HG03097 (cell line): ENCODE data around the gene ABCA3.
A peak's percentile ranks its signal among the peaks of the same experiment; 100 is the strongest.

Experiments used
- ATAC-seq: cut with Tn5 transposase; IDR thresholded peaks from one replicate; pipeline ENCODE4 v1.9.1; 2021; ENCODE audit not compliant: unreplicated experiment, low FRiP score

ABCA3 gene

DNA sequence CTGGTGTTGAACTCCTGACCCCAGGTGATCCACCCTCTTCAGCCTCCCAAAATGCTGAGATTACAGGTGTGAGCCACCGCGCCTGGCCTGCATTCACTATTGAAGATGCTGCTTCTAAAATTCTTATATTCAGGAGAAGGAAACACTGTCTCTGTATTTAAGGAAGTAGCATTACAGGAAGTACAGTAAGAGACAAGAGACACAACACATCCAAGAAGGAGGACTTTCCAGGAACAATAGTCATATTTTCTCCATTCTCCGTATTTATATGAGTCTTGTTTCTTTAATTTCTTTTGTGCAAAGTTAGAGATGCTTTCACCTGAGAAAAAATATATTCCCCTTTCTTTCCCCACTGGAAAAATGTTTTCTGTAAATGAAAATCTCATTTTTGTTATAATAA is 18.3 kb upstream of the ABCA3 start:
- no peak for ATAC-seq

DNA sequence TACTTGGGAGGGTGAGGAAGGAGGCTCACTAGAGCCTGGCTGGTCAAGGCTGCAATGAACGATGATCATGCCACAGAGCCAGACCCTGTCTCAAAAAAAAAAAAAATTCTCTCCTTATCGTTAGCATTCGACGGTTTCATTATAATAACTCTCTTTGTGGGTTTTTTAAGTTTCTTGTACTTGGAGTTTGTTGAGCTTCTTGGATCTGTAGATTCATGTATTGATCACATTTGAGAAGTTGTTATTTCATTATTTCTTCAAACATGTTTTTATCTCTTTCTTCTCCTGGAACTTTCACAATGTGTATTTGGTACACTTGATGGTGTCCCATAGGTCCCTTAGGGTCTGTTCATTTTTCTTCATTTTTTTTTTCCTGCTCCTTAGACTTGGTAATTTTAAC is 16.8 kb upstream of the ABCA3 start:
- no peak for ATAC-seq

DNA sequence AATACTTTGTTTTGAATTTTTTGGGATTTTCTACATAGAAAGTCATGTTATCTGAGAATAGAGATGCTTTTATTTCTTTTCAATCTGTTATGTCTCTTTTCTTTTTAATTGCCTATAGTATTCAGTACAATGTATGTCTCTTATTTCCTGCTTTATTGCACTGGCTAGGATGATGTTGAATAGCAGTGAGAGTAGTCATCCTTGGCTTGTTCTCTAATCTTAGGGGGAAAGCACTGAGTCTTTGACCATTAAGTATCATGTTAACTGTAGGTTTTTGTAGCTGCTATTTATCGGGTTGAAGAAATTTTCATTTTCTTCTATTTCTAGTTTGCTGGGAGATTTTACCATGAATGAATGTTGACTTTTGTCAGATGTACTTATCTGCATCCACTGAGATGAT is 10.0 kb upstream of the ABCA3 start:
- ATAC-seq: no peak

DNA sequence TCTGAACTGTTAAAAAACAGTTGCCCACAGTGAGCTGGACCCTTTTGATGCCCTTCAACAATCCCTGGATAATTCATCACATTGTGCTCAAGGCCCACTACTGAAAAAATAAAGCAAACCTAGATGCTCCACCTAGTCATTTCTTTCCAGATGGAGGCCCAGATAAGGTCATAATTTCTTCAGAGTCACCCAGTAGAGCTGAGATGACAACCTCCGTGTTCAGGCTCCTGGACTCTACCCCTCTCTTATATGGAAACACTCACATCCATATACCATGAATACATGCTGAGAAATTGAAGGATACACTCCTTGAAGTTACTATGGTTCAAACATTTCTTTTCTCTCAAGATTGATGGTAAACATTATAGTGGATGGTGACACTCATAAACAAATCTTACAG is 2.7 kb upstream of the ABCA3 start:
- ATAC-seq: no peak

DNA sequence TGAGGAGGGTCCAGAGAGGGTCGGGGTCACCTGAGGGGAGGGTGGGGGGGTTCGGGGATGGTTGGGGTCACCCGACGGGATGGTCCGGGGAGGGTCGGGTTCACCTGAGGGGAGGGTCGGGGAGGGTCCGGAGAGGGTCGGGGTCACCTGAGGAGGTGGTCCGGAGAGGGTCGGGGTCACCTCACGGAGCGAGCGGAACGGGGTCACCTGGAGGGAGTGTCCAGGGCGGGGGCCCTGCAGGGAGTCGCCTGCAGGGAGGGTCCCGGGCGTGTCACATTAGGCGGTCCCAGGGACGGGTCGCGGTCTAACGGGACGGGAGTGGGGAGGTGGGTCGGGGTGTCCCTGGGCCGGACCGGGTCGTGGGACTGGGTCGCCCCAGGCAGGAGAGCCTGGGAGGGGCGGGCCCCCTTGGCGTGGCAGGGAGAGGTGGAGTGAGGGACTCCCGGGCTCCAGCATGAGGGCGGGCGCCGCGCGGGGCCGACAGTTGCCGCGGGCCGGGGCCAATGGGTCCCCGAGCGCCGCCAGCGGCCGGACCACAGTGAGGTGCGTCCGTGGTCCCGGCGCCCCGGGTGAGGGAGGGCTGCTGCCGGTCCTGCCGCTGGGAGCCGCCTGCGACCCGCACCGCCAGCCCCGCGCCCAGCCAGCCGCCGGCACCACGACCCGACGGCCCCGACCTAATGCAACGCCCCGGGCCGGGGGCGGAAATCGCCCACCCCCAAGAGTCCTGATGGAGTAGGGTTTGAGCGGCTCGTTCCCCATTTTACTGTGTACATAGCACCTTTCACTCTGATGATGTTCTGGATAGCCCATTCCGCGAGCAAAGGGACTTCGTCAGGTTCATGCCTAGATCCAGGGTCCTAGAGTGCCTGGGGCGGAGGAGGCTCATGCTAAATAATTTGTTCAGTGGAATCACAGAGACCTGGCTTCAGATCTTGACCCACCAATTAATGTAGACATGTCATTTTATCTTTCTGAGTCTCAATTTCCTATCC is 1.2 kb upstream of the ABCA3 start:
- ATAC-seq: no peak

DNA sequence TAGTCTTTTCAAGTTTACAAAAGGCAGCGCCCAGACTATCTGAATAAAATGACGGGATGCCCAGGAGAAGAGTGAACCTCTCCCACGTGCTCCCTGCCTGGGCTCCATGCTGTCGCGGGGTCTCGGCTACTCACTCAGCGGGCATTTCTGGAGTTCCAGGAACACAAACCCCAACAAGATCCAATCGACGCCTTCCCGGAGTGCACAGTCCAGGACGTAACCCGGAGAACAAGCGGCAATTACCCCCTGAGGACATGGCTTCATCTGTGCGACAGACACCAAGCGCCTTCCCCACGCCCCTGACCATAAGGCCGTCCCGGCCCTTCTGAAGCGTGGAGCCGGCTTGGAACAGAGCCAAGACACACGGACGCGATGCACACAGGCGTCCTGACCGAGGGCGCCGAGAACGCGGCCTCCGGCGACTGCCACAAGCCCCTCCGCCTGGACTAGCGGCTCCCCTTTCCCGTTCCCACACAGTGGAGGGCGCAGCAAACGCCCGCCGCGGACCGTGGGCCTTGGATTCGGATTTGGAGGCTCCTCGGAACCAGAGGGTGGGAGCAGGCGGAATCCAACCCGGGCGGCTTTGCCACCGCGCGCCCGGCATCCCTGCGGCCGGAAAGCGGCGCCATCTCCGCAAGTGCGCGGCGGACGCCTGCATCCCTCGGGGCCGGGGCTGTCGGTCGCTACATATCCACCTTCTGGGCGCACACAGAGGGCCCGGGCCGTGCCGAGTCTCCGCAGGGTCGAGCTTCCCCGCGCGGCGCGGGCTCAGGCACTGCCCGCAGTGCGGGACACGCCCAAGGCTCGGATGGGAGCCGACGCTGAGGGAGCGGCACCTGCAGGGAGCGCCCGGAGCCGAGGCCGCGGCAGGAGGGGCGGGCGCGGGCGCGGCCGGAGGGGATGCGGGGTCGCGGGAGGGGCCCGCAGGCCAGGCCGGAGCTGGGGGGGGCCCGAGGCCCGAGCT is 725 bp downstream of the ABCA3 start:
- peak; percentile 26 for ATAC-seq

DNA sequence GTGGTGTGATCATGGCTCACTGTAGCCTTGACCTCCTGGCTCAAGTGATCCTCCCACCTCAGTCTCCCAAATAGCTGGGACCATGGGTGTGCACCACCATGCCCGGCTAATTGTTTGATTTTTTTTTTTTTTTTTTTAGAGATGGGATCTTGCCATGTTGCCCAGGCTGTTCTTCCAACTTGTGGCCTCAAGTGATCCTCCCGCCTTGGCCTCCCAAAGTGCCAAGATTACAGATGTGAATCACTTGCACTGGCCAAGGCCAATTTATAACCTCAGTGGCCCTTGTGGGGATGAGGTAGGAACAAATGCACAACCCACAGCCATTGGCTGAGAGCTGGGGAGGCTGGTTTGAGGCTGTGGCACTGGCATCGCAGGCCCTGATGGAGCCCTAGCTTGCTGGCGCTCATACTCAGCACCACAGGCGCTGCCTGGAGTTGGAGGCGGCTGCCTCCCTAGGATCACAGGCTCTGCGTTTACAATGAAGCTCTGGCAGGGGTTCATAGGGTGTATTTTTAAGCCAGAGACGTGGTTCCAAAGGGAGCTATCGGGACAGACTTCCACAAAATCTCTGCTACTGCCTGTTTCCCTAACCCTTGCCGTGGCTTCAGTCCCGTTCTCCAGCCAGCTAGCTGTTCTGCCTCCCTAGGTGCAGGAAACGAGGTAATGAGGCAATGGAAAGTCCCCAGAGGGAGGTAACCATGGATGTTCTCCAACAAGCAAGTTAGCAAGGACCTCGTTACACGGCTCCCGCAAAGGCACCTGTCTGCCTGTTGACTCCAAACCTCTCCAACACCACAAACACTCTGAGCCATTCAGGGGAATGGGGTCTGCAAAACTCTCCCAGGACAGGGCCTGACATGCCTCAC is 2.9 kb downstream of the ABCA3 start:
- no peak for ATAC-seq

DNA sequence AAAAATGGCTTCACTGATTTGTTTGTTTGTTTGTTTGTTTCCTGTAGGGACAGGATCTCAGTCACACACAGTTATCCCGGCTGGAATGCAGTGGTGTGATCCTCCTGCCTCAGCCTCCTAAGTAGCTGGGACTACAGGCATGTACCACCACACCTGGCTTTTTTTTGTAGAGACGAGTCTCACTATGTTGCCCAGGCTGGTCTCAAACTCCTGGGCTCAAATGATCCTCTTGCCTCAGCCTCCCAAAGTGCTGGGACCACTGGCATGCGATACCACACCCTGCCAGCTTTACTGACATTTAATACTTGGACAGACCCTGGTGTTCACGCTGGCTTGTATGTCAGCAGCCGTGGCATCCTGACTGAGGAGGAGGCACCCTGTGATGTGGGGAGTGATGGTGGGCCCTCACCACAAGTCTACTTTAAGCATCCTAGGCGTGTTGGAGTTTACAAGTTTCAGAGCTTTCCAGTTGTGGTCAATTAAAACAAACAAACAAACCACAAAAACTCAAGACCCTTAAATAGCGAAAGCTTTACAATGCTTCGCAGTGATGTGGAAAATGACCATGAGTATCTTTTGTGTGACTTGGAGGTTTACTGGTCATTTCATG is 5.1 kb downstream of the ABCA3 start:
- no peak for ATAC-seq

DNA sequence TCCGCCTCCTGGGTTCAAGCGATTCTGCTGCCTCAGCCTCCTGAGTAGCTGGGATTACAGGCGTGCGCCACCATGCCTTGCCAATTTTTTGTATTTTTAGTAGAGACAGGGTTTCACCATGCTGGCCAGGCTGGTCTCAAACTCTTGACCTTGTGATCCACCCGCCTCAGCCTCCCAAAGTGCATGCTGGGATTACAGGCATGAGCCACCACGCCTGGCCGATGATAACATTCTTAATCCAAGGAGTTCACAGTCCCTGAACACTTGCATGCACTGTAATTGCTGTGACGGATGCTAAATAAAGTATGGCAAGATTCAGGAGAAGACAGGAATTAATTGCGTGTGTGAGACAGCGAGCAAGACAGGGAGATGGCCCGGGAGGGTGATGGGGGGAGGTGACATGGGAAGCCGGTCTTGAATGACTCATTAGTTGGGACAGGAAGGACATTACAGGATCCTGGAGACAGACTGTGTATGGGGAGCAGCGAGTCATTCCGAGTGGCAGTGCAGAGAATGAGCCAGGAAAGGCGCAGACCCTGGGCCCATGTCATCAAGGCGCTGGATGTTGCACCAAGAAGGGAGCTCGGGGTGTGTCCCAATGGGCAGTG is 6.7 kb downstream of the ABCA3 start:
- ATAC-seq: no peak

DNA sequence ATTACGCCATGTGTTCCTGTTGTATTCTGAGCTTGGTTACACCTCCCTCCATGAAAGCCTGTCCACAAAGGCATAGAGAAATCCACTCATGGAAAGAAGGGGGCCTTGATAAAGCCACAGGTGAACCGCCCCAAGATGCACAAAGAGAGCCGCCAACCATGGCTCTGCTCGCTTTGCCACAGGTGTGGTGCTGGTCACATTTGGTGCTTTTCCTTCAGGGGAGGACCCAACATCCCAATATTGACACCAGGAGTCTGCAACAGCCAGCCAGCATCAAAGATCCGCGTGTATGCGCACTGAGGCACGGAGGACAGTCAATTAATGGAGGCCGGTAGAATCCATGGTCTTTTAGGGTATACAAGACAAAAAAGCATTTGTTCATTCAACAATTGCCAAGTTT is 7.3 kb downstream of the ABCA3 start:
- ATAC-seq: no peak

DNA sequence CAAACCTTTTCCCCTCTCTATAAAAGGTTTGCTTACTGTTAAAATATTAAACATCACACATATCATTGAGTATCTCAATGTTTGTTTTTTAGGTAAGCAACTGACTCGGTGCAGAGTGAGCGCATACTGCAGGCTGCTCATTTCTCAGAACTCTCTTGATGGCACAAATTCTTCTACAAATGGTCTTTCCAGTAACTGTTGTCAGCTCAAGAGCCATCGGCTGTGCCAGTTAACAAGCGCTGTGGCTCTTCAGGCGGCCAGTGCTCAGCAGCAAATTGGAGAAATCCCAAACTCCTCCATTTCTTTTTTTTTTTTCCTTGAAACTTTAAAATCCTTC is 8.6 kb downstream of the ABCA3 start:
- ATAC-seq: no peak

DNA sequence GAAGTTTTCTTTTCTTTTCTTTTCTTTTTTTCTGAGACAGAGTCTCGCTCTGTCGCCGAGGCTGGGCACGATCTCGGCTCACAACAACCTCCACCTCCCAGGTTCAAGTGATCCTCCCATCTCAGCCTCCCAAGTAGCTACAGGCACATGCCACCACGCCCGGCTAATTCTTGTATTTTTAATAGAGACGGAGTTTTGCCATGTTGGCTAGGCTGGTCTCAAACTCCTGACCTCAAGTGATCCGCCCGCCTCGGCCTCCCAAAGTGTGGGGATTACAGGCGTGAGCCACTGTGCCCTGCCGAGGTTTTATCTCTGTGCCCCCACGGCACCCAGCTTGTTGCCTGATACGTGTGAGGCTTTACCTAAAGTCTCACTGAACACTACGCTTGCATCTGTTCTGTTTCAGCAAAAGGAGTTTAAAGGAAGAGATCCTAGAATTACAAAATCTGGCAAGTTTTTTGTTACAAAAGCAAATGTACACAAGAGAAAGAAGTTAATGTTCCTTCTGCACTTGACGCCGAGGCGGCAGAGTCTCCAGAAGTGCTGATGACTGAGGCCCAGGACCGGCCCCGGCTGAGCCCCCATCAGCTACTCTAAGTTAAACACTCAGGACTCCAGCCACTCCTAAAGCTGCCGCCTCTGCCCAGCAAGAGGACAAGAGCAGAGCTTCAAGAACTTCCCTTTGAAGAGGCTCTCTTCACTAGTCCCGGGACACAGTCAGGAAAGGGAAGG is 9.2 kb downstream of the ABCA3 start:
- ATAC-seq: no peak

DNA sequence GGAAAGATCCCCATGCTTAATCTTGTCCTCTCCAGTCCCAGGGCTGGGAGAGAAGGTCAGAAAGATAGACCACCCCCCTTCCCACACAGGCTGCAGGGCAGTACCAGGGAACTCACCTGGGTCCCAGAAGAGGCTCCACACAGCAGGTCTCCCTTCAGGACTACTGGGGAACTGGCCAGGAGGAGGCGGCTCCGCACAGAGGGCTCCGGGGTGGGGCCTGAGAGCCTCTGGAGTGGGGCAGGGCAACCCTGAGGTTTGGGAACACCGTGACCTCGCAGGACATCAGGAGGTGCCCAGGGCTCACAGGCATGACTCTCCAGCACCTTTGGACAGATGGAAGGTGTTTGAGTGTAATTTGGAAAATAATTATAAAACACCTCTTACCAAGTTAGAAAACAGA is 11.0 kb downstream of the ABCA3 start:
- ATAC-seq: no peak

DNA sequence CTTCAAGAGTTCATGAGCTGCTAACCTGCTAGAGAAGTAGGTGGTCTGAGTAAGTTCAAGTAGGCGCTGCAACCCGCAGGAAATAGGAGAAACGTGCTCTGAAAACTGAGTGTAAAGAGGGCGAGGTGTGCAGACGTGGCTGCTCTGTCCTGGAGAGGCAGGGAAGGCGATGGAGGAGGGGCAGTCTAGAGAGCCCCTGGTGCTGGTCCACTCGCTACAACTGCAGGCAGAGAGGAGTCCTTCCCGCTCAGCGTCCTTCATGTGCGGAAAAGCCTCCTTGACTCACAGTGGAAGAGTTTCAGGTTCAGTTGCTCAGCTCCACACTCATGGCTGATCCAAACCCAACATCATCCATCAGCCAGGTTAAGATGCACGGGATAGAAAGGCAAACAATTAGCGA is 12.1 kb downstream of the ABCA3 start:
- ATAC-seq: no peak

DNA sequence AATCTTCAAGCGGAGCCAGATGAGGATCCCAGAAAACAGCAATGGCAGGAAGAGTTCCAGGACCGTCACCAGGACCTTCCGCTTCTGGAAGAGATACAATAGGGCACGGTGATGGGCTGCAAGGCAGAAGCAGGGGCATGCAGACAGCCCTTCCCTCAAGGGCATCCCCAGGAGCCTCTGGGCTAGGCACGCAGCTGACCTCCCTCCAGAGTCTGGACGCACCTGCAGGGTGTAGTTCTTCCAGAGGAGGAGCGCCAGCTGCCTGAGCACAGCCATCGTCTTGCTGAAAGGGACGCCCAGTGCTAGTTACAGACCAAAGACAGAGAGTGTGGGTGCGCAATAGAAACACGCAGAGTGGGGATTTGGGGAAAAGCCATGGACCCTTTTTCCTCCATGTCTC is 14.3 kb downstream of the ABCA3 start:
- no peak for ATAC-seq

DNA sequence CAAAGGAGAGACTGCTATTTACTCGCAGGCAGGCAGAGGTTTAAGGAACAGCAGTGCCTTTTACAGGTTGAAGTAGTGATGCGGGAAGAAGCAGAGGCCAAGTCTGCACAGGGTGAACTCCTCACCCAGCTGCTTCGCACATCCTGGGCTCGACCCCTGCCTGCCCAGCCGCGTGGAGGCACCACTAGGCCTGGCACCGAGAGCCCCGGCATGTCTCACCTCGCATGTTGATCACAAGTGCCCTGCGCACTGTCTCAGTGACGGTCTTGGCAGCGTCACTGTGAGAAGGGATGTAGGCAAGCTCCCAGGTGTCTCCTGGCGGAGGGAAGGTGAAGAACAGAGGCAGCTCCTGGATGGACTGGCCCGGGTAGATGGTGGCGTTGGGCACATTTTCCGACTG is 14.7 kb downstream of the ABCA3 start:
- no peak for ATAC-seq

DNA sequence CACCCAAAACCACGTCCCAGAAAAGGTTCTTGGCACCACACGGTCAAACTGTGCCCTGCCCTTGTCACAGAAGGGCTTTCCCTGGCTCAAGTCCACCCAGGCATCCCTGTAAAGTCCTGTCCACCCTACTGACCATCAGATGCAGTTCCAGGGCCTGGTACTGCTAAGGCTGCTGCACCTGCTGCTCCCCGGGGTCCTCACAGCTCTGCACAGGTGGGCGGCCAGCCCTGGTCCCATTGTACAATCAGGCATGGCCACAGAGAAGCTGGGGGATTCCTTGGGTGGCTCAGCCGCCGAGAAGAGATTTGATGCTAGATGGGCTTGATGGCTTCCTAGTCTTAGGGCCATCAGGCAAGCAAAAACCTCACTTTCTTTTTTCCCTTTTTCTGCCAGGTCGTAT is 15.3 kb downstream of the ABCA3 start:
- ATAC-seq: no peak

DNA sequence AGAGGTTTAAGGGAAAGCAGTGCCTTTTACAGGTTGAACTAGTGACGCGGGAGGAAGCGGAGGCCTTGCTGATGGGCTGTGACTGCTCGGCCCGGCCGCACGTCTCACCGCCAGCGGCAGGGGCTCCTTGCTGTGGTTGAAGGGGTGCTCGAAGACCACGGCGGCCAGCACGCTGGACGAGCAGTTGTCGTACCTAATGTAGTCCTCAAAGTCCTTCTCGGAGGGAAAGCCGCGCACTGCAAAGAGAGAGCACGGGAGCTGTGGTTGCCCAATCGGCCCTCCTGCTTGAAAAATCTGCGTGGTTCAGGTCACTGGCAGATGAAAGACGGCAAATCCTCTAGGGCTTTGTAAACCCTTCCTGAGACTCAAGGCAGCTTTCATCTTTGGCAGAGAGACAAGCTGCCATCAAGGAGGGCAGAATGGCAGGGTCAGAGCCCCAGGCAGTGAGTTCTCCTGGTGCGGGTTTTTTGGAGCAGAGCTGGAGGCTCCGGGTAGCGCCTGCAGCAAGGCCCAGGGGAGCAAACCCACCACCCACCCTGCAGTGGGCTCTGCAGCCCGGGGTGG is 16.1 kb downstream of the ABCA3 start:
- ATAC-seq: no peak

DNA sequence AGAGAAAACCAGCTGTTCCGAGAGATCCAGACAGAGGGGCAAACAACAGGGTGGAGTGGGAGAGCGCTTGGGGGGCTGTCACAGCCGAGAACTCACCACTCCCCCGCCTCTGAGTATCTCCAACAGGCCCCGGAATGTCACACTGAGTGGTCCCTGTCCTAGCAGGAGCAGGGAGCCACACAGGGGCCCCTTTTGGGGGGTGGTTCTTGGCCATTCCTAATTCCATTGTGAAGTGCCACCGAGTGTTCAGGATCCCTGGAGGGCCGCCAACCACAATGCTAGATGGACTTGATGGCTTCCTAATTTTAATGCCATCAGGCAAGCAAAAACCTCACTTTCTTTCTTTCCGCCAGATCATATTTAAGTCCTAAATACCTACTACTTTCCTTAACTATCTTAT is 16.8 kb downstream of the ABCA3 start:
- no peak for ATAC-seq
